Measurements from ENCODE around the gene PRKCSH.
A peak's percentile ranks its signal among the peaks of the same experiment; 100 is the strongest.
"Not testable (repeated sequence)": the region's sequence is repeated elsewhere in the genome, so short reads cannot be mapped to it uniquely, and the experiment has no call there.

Gene PRKCSH, protein sequence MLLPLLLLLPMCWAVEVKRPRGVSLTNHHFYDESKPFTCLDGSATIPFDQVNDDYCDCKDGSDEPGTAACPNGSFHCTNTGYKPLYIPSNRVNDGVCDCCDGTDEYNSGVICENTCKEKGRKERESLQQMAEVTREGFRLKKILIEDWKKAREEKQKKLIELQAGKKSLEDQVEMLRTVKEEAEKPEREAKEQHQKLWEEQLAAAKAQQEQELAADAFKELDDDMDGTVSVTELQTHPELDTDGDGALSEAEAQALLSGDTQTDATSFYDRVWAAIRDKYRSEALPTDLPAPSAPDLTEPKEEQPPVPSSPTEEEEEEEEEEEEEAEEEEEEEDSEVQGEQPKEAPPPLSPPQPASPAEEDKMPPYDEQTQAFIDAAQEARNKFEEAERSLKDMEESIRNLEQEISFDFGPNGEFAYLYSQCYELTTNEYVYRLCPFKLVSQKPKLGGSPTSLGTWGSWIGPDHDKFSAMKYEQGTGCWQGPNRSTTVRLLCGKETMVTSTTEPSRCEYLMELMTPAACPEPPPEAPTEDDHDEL

DNA sequence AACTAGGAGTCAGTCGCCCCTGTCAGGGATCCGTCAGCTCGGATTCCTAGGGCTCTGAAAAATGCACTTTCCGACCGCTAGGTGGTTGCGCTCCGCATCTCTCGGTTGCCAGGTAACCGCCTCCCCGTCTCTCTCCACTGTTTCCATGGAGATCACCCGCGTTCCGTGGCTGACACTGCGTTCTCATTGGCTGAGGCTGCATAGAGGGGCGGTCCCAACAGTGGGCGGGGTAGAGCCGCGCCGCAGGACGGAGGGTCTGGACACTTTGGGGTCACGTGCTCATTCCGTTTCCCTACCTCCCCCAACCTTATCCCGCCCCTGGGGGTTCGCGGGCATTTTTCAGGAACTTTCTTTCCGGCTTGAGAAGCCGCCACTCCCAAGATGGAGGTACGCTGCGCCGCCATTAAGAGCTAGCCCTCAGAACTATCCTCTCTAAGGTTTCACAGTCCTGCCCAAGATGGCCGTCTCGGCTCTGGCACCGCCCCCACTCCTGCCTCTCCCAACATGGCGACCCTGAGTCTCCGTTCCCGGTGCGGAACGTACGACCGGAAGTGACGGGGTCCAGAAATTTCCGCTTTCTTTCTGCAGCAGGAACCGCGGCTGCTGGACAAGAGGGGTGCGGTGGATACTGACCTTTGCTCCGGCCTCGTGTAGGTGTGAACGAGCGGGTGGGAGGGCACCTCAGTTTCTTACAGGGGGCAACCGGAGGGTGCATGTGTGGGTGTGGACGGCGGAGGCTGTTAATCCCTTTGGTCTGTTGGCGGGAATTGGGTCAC lies at the start of gene PRKCSH, which contains the start of gene ODAD3:
Gene PRKCSH (plus strand): TSS at position 579 of the 776 bp plus-strand sequence. CDS start 483 bp downstream, outside the sequence.
Gene ODAD3 (minus strand): TSS at position 65 of the 776 bp plus-strand sequence. CDS start 105 bp downstream, outside the sequence.
- DNase-seq (ENCODE audit: low spot score) = peak; percentile 100

- DNase-seq (ENCODE audit: low spot score) = no peak
Measured at GRCh38 chr19:11387162-11388034, 48.0 kb upstream of the PRKCSH start.

DNA sequence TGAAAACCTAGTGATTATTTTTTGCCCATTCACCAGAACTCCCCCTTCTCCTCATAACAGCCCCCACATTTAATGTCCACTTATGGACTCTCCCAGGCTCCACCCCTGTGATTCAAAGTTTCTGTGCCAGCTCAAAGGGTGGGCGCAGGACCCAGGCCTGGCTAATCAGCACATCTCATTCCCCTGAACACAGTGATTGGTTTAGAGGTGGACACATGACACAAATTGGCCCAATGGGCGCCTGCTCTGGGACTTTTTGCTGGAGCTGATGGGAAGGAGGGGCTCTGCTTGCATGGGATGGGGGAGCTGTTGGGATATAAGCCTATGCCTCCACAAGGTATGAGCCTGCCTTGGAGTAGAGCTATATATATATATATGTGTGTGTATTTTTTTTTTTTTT lies 45.1 kb upstream of the PRKCSH start:
- no peak for DNase-seq (ENCODE audit: low spot score)

DNA sequence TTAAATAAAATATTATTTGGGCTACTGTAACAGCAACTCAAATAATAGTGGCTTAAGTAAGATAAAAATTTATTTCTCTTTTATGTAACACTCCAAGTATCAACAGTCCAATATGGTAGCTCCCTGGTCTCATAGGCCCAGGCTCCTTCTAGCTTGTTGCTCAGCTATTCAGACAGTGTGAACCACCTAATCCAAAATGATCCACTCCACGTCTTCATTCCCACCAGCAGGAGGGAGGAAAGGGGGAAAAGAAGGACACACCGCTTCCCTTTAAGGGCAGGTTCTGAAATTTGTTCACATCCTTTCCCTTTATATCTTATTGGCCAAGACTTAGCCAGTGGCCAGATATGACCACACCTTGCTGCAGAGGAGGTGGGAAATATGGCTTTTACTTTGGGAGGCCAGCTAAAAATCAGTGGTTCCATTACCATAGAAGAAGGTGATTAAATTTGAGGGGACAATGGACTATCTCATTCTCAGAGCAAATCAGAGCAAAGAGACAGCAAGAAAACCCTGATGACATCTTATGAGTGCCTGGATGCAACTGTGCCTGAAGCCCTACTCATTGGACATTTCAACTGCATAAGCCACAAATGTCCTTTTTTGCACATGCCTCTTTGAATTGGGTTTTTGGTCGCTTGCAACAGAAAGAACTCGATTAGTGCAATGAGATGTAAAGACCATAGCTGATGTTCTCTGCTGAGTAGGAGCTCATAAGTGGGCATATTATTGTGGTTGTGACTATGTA lies 44.3 kb upstream of the PRKCSH start:
- no peak for DNase-seq (ENCODE audit: low spot score)

GRCh38 chr19:11397089-11397610 lies 38.3 kb upstream of the PRKCSH start:
- DNase-seq (ENCODE audit: low spot score) = no peak

DNA sequence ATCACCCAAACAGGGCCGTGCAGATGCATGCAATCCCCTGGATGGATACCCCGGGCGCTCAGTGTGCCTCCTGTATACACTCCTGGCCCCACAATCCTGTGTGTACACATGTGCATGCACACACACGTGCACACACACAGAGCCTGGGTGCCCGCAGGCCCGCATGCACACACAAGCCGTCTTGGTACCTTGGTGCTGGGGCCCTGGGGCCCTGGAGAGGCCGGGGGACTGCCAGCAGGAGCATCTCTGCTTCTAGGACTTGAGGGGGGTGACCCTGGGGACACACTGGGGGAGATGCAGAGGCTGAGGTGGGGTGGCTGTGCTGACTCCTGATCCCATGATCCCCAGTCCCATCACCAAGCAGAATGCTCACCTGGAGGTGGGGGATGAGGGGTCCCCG lies 35.8 kb upstream of the PRKCSH start:
- DNase-seq (ENCODE audit: low spot score) = no peak

DNA sequence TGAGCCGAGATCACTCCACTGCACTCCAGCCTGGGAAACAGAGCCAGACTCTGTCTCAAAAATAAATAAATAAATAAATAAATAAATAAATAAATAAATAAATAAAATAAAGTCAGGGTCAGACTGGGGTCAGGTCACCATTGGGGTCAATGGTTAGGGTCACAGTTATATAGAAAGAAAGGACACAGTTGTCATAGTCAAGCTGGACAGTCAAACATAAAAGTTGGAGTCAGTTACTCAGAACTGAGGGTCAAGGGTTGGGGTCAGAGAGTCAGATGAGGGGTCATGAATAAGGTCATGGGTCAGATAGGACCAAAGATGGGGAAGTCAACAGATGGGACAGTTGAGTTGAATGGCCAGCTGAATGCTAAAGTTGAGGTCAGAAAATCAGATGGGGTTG lies 34.6 kb upstream of the PRKCSH start:
- no peak for DNase-seq (ENCODE audit: low spot score)

DNA sequence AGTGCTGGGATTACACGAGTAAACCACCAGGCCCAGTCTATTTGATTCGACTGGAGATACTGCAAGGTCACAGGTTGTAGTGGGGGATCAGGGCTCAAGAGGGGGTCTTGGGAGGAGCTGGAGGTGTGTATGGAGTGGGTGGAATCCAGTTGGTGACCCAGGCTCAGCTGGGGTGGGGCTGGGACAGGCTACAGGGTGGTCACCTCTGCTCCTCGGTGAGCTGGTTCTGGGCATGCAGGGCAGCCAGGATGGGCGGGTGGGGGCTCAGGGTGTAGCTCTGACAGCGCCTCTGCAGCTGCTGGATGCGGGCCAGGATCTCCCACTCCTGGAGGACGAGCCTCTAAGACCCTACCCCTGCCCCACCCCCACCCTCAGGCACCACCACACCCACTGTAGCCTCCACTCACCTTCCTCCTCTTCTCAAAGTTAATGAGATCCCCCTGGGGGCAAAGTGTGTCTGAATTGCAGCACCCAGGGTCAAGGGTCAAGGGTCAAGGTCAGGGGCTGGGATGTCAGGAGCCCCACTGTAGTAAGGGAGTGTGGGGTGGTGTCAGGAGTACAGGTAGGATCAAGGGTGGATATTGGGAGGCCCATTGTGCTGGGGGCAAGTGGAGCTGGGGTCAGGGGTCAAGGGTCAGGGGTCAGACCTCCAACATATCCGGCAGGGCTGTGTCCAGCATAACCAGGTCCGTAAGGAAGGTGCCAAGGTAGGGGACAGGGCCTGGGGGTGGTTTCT lies 33.5 kb upstream of the PRKCSH start:
- no peak for DNase-seq (ENCODE audit: low spot score)

DNA sequence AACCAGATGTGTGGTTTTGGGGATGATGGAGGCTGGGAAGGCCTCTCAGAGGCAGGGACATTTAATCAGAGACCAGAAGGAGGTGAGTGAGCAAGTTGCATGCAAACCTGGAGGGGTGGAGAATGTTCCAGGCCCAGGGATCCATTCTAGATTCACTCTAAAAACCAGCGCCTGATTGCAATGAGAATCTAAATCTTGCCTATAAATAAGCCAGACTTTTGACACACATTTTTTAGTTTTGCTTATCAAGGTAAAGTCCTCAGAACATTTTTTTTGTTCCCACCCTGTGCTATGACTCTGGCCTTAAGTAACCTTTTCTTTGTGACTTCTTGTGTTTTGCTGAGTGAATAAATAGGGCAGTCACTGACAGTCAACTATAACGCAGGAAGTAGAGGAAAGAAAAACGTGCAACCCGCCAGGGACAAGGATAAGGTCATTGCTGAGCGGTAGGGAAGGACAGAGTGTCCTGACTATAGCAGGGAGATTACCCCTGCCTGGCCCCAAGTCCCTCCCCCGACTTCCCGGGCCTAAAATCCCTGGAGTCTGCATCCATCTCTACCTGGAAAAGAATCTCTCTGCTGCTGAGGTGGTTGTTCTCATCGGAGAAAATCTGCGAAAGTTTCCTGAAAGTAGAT lies 30.7 kb upstream of the PRKCSH start:
- no peak for DNase-seq (ENCODE audit: low spot score)

DNA sequence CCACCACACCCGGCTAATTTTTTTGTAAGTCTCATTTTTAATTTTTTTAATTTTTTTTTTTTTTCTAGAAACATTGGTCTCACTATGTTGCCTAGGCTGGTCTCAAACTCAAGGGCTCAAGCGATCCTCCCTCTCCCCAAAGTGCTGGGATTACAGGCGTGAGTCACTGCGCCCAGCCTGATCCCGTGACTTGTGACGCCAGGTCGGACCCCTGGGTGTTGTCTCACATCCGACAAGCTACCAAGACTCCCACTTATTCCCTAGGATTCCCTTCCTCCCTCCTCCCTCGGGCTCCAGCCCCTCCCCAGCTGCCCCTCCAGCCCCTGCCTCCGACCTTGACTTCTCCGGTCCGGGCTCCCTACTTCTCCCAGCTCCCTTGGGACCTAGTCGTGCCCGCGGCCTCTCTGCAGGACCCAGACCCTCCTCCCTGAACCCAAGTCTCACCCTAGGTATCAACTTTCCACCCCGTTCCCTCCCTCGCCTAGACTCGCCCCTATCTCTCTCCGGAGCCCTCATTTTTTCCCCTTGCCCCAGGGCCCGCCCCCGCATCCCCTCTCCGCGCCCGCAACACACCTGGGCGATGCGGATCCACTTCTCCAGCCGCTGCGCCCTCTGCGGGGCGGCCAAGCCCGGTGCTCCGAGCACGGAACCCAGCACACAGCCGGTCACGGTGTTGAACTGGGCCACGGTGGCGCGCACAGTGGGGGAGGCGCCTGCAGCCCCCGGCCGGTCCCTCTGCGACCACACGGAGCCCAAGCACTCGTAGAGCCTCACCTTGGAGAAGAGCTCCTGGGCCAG lies 29.4 kb upstream of the PRKCSH start:
- DNase-seq (ENCODE audit: low spot score) = peak; percentile 83

- DNase-seq (ENCODE audit: low spot score) = not testable (repeated sequence)
Measured at GRCh38 chr19:11406703-11407236, 28.7 kb upstream of the PRKCSH start.

DNA sequence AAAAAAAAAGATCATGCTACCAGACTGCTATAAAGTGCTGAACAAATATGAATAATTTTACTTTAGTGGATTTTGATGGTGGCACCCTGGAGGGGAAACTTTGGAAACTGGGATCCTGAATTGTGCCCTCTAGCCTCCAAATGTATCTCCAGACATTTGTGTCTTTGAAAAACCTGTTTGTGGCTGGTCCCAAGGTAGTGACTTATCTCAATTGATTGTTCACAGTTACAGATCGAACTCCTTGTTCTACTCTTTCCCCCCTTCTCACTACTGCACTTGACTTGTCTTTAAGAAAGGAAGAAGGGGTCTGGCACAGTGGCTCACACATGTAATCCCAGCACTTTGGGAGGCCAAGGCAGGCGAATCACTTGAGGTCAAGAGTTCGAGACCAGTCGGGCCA lies 26.8 kb upstream of the PRKCSH start:
- no peak for DNase-seq (ENCODE audit: low spot score)

DNA sequence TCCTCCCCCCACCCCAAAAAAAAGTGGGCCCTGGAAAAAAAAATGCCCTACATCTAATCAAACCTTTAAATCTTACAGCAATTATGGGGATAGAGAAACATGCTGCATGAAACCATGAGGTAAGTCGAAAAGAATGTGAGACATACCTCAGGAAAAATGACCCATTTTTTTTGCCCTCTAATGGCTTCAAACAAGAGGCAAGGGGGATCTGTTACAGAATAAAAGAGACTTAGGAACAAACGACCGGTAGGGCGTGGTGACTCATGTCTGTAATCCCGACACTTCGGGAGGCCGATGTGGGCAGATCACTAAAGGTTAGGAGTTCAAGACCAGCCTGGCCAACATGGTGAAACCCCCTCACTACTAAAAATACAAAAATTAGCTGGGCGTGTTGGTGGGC lies 24.8 kb upstream of the PRKCSH start:
- no peak for DNase-seq (ENCODE audit: low spot score)

- no peak for DNase-seq (ENCODE audit: low spot score)
Measured at GRCh38 chr19:11414544-11414943, 20.9 kb upstream of the PRKCSH start.

GRCh38 chr19:11416346-11417052 lies 18.9 kb upstream of the PRKCSH start:
- no peak for DNase-seq (ENCODE audit: low spot score)

GRCh38 chr19:11418094-11418548 lies 17.3 kb upstream of the PRKCSH start:
- DNase-seq (ENCODE audit: low spot score) = no peak

Measured in iPS-NIHi11 (cell line).